ENCODE results near the gene SLC12A3.
"Not testable (repeated sequence)": the region's sequence is repeated elsewhere in the genome, so short reads cannot be mapped to it uniquely, and the experiment has no call there.

The SLC12A3 gene

GRCh38 chr16:56879276-56879675 lies 14.3 kb downstream of the SLC12A3 start:
- in situ Hi-C loops (cut with MboI; ENCODE audit: low pct_unique_long_range_greater_than_20kb, low sequenced_read_pairs, unreplicated experiment): no loop called here
- DNase-seq (ENCODE audit: low spot score): no peak
- TF ChIP-seq, protein P1, sequence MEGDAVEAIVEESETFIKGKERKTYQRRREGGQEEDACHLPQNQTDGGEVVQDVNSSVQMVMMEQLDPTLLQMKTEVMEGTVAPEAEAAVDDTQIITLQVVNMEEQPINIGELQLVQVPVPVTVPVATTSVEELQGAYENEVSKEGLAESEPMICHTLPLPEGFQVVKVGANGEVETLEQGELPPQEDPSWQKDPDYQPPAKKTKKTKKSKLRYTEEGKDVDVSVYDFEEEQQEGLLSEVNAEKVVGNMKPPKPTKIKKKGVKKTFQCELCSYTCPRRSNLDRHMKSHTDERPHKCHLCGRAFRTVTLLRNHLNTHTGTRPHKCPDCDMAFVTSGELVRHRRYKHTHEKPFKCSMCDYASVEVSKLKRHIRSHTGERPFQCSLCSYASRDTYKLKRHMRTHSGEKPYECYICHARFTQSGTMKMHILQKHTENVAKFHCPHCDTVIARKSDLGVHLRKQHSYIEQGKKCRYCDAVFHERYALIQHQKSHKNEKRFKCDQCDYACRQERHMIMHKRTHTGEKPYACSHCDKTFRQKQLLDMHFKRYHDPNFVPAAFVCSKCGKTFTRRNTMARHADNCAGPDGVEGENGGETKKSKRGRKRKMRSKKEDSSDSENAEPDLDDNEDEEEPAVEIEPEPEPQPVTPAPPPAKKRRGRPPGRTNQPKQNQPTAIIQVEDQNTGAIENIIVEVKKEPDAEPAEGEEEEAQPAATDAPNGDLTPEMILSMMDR (IDR thresholded peaks at IDR 0.05; ENCODE audit: extremely low read depth, insufficient read depth, missing control alignments): no peak

GRCh38 chr16:56880176-56880575 lies 15.2 kb downstream of the SLC12A3 start:
- in situ Hi-C loops (cut with MboI; ENCODE audit: low pct_unique_long_range_greater_than_20kb, low sequenced_read_pairs, unreplicated experiment): no loop called here
- no peak for DNase-seq (ENCODE audit: low spot score)
- TF ChIP-seq, protein P1 (IDR thresholded peaks at IDR 0.05; ENCODE audit: extremely low read depth, insufficient read depth, missing control alignments): no peak

DNA sequence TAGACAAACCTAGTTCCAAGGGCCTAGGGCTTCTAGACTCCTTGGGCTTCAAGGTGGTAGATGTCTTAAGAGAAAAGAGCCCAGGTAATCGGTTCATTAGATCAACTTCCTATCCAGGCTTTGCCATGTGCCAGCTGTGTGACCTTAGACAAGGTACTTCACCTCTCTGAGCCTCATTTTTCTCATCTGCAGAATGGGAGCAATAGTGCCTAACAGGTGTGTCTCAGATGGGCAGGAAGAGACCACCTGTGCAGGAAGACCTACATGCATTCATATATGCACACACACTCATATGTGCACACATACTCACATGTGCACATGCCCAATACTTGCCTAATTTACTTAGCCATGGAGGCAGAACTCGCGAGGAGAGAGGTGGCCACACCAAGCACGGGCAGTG lies 15.7 kb downstream of the SLC12A3 start:
- TF ChIP-seq, protein P1 (IDR thresholded peaks at IDR 0.05; ENCODE audit: extremely low read depth, insufficient read depth, missing control alignments): no peak
- in situ Hi-C loops (cut with MboI; ENCODE audit: low pct_unique_long_range_greater_than_20kb, low sequenced_read_pairs, unreplicated experiment): no loop called here
- DNase-seq (ENCODE audit: low spot score): no peak

GRCh38 chr16:56882077-56882800 lies 17.2 kb downstream of the SLC12A3 start:
- in situ Hi-C loops (cut with MboI; ENCODE audit: low pct_unique_long_range_greater_than_20kb, low sequenced_read_pairs, unreplicated experiment): no loop called here
- TF ChIP-seq, protein P1 (IDR thresholded peaks at IDR 0.05; ENCODE audit: extremely low read depth, insufficient read depth, missing control alignments): no peak
- DNase-seq (ENCODE audit: low spot score): no peak

DNA sequence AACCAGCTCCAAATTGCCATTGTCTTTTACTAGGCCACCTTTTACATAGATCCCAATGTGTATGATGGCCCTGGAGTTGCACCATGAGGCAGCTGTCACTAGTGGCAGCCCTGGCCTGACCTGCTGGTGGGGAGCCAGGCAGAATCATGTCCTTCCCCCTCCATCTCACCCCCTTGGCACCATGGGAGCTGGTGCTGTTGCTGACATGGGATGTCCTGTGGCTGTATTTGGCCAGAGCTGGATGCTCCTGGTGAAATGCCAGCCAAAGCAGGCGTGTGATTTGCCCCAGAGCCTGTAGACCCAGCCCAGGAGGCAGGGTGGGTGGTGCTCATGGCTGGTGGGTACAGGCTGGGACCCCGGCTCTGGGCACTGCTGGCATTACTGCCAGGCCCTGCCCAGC lies 18.6 kb downstream of the SLC12A3 start:
- in situ Hi-C loops (cut with MboI; ENCODE audit: low pct_unique_long_range_greater_than_20kb, low sequenced_read_pairs, unreplicated experiment): no loop called here
- TF ChIP-seq, protein P1 (IDR thresholded peaks at IDR 0.05; ENCODE audit: extremely low read depth, insufficient read depth, missing control alignments): no peak
- no peak for DNase-seq (ENCODE audit: low spot score)

DNA sequence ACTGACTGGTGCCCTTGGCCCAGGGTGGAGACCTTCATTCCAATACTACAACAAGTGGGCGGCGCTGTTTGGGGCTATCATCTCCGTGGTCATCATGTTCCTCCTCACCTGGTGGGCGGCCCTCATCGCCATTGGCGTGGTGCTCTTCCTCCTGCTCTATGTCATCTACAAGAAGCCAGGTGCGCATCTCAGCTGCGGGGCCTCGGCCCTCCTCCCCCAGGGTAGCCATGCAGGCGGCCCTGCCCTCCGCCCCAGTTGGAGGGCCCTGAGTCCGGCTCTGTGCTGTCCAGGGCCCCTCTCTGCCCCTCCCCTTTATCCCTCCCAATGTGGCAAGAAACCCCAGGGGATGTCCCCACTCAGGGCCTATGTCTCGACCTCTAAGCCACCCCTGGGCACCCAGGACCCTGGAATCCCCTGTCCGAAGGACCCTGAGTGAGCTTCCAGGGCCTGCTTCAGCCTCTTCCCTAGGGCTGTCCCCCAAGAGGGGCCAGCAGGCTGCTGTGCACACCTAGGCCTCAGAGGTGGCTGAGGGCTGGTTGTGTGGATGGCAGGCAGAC lies 19.1 kb downstream of the SLC12A3 start:
- TF ChIP-seq, protein P1 (IDR thresholded peaks at IDR 0.05; ENCODE audit: extremely low read depth, insufficient read depth, missing control alignments): no peak
- in situ Hi-C loops (cut with MboI; ENCODE audit: low pct_unique_long_range_greater_than_20kb, low sequenced_read_pairs, unreplicated experiment): no loop called here
- DNase-seq (ENCODE audit: low spot score): no peak

- DNase-seq (ENCODE audit: low spot score); in situ Hi-C loops (cut with MboI; ENCODE audit: low pct_unique_long_range_greater_than_20kb, low sequenced_read_pairs, unreplicated experiment): not testable (repeated sequence)
Measured at GRCh38 chr16:56884929-56885328, 19.9 kb downstream of the SLC12A3 start.

Data from GM13977 (cell line).